ENCODE results near the gene TOP2B.
A peak's percentile ranks its signal among the peaks of the same experiment; 100 is the strongest.

Gene TOP2B

GRCh38 chr3:25664812-25665314 lies at the start of gene TOP2B:
TOP2B (minus strand) TSS chr3:25664907; CDS start chr3:25664297, 610 bp downstream.
- Histone ChIP-seq H3K79me2 (ENCODE audit: control insufficient read depth, low read length) (peaks cover 54% of the 10 kb centered on the region), H3K9me2 (replicated peaks; ENCODE audit: control insufficient read depth, low read length) (no peaks in the 10 kb centered on the region), H3K4me2 (ENCODE audit: low read length) (peak within 1 kb of the TSS; percentile 94), H3K36me3 (ENCODE audit: control insufficient read depth, low read length) (peaks cover 20% of the 10 kb centered on the region), H4K20me1 (ENCODE audit: control insufficient read depth, insufficient read depth, low read depth, low read length) (peaks cover 13% of the 10 kb centered on the region), H3F3A (ENCODE audit: control insufficient read depth, insufficient read depth) (peaks cover 3% of the 10 kb centered on the region; the same call in 1 of the 2 replicates), H3K4me3 (ENCODE audit: low read length) (peak within 1 kb of the TSS; percentile 90), H3K4me1 (ENCODE audit: control insufficient read depth, low read length) (peaks cover 54% of the 10 kb centered on the region), H3K9me3 (ENCODE audit: control insufficient read depth, insufficient read depth, low read length) (no peaks in the 10 kb centered on the region), H3K27me3 (ENCODE audit: control insufficient read depth, low read length) (no peaks in the 10 kb centered on the region), H3K27ac (ENCODE audit: low read depth, low read length) (peak within 1 kb of the TSS; percentile 82)
- no peak for TF ChIP-seq EZH2phosphoT487 (IDR thresholded peaks at IDR 0.05; ENCODE audit: borderline replicate concordance, low read length)
- no peak for TF ChIP-seq CTCF (IDR thresholded peaks at IDR 0.05; ENCODE audit: low read depth, low read length, poor library complexity, severe bottlenecking)

- Histone ChIP-seq H3K36me3 (ENCODE audit: control insufficient read depth, low read length) (no peaks in the 10 kb centered on the region), H3K79me2 (ENCODE audit: control insufficient read depth, low read length) (no peaks in the 10 kb centered on the region), H4K20me1 (ENCODE audit: control insufficient read depth, insufficient read depth, low read depth, low read length) (no peaks in the 10 kb centered on the region), H3K4me1 (ENCODE audit: control insufficient read depth, low read length) (no peaks in the 10 kb centered on the region), H3K9me2 (replicated peaks; ENCODE audit: control insufficient read depth, low read length) (no peaks in the 10 kb centered on the region), H3K27me3 (ENCODE audit: control insufficient read depth, low read length) (0 out of 2 replicates have a peak, but pooled peaks cover under 1% of the 10 kb centered on the region), H3K4me2 (ENCODE audit: low read length) (no peak overlapping the region), H3F3A (ENCODE audit: control insufficient read depth, insufficient read depth) (0 out of 2 replicates have a peak, but pooled peaks cover 3% of the 10 kb centered on the region), H3K27ac (ENCODE audit: low read depth, low read length) (no peak overlapping the region), H3K4me3 (ENCODE audit: low read length) (no peak overlapping the region), H3K9me3 (ENCODE audit: control insufficient read depth, insufficient read depth, low read length) (no peaks in the 10 kb centered on the region)
- no peak for TF ChIP-seq CTCF (IDR thresholded peaks at IDR 0.05; ENCODE audit: low read depth, low read length, poor library complexity, severe bottlenecking)
- TF ChIP-seq EZH2phosphoT487 (IDR thresholded peaks at IDR 0.05; ENCODE audit: borderline replicate concordance, low read length) = no peak
Observed at GRCh38 chr3:25713341-25713985, 48.8 kb upstream of the TOP2B start.

- H3K9me2 ChIP-seq (replicated peaks; ENCODE audit: control insufficient read depth, low read length) = no peaks in the 10 kb centered on the region
- H3K36me3 ChIP-seq (ENCODE audit: control insufficient read depth, low read length) = no peaks in the 10 kb centered on the region
- no peaks in the 10 kb centered on the region for H3K9me3 ChIP-seq (ENCODE audit: control insufficient read depth, insufficient read depth, low read length)
- H3K4me1 ChIP-seq (ENCODE audit: control insufficient read depth, low read length) = no peaks in the 10 kb centered on the region
- H4K20me1 ChIP-seq (ENCODE audit: control insufficient read depth, insufficient read depth, low read depth, low read length) = no peaks in the 10 kb centered on the region
- H3K27me3 ChIP-seq (ENCODE audit: control insufficient read depth, low read length) = peaks cover 15% of the 10 kb centered on the region
- H3K4me2 ChIP-seq (ENCODE audit: low read length) = no peak overlapping the region
- no peak overlapping the region for H3K4me3 ChIP-seq (ENCODE audit: low read length)
- no peak overlapping the region for H3K27ac ChIP-seq (ENCODE audit: low read depth, low read length)
- H3F3A ChIP-seq (ENCODE audit: control insufficient read depth, insufficient read depth) = no peaks in the 10 kb centered on the region
- TF ChIP-seq EZH2phosphoT487 (IDR thresholded peaks at IDR 0.05; ENCODE audit: borderline replicate concordance, low read length) = no peak
- no peak for TF ChIP-seq CTCF (IDR thresholded peaks at IDR 0.05; ENCODE audit: low read depth, low read length, poor library complexity, severe bottlenecking)
- no peaks in the 10 kb centered on the region for H3K79me2 ChIP-seq (ENCODE audit: control insufficient read depth, low read length)
Observed at GRCh38 chr3:25711090-25711489, 46.4 kb upstream of the TOP2B start.

Measured in DOHH2 (cell line).